Right lobe of liver (tissue), 6 donors: ENCODE measurements around the gene C16orf82. TPM values are rescaled to one million over a fixed set of nuclear protein-coding genes. Genes with fewer than 3 reads are reported as not detected.

Experiments
- ATAC-seq, 4 donors: fragments of 200-7000 bp; cut with Tn5 transposase; one replicate each; pipeline ENCODE4 v1.9.1; 2020; ENCODE audit warnings: mild to moderate bottlenecking in 4 of 4, moderate library complexity in 4 of 4
- DNase-seq, 3 donors: peaks; one replicate each; pipeline ENCODE4 v3.0.0-alpha.2; 2020
- H3K27ac ChIP-seq, 3 donors: fragments of 200-600 bp; one replicate each; pipeline ENCODE4 v1.8.0; 2022
- H3K27me3 ChIP-seq, 2 donors: fragments of 200-600 bp; one replicate each; pipeline ENCODE4 v1.8.0; 2022
- H3K36me3 ChIP-seq, 4 donors: fragments of 200-600 bp; sonication (generic) in 1 of 4; one replicate each; pipeline versions ENCODE4 v1.5.1 to v1.8.0; 2017 to 2022; ENCODE audit warnings: control low read depth in 1 of 4
- H3K4me1 ChIP-seq, 4 donors: fragments of 200-600 bp; sonication (generic) in 1 of 4; one replicate each; pipeline versions ENCODE4 v1.5.1 to v1.8.0; 2017 to 2022; ENCODE audit warnings: control low read depth in 1 of 4
- H3K4me3 ChIP-seq, 3 donors: fragments of 200-600 bp; one replicate each; pipeline ENCODE4 v1.8.0; 2022
- H3K9me3 ChIP-seq, 4 donors: fragments of 200-600 bp; sonication (generic) in 1 of 4; one replicate each; pipeline versions ENCODE4 v1.5.1 to v1.8.0; 2017 to 2022; ENCODE audit warnings: control low read depth in 1 of 4
- POLR2A ChIP-seq: fragments of 450-650 bp; IDR thresholded peaks from one replicate; pipeline ENCODE4 v1.6.1; 2017; ENCODE audit warnings: antibody characterized with exemption, mild to moderate bottlenecking
- WGBS: methylation state at CpG from one replicate; pipeline ENCODE4 v1.1.6; 2018; ENCODE audit warnings: low coverage, low lambda C conversion rate; ENCODE audit not compliant: insufficient coverage; ENCODE audit errors: missing lambda C conversion rate; 5-methylcytosine and 5-hydroxymethylcytosine counted together
- intact Hi-C, 2 donors: fragments of 100-400 bp; cut with DNase I; formaldehyde crosslinking; loops; one replicate each; pipeline versions ENCODE4 v1.11.2 to v1.14.1; 2022
- total RNA-seq, 6 experiments: library from RNA; depleted of rRNA in 2 of 6; stranded (reverse); fragments of >200 nt in 2 of 6; fragmentation: NEBNext Ultra II Directional in 3 of 6; extraction: Animal tissue kit (Norgen Biotek cat#: 25700) in 3 of 6; gene quantifications; one replicate each; pipeline versions ENCODE4 v1.1.0 to v1.2.4, GENCODE V29; 2016 to 2023
- TF ChIP-seq, protein P1 (sequence below), 4 donors: fragments of 200-600 bp in 3 of 4; fragments of 450-650 bp in 1 of 4; IDR thresholded peaks; one replicate each; pipeline versions ENCODE4 v1.5.1 to v1.8.0; 2016 to 2022; ENCODE audit warnings: antibody characterized with exemption in 4 of 4, mild to moderate bottlenecking in 2 of 4
- donor health status: DM: no; HTN: yes; CAD: no.
- donor health status: DM: no; HTN: no; CAD: no.
- donor health status: DM: no; HTN: no; CAD: no.
- donor health status: DM: no; HTN: yes; CAD: no.
- donor health status: DM: no; HTN: yes; CAD: no.

The C16orf82 gene
- total RNA-seq, 6 experiments from 2014 or later: not detected

DNA sequence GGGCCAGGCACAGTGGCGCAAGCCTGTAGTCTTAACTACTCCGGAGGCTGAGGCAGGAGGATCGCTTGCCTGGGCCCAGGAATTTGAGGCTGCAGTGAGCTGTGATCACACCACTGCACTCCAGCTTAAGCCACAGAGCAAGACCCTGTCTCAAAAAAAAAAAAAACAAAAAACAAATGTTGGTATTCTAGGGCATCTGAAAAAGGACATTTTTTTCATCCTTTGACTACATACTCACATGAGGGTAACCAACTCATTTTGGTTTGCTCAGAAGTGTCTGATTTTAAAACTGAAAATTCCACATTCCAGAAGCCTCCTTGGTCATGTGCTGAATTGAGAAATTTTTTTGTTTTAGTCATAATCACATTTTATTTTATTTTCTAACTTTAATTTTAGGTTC is 12.7 kb upstream of the C16orf82 start:
- intact Hi-C loops: no loop called here
- DNase-seq: no peak
- Histone ChIP-seq H3K4me3 (no peak overlapping the region), H3K27me3 (no peaks in the 10 kb centered on the region), H3K27ac (no peak overlapping the region), H3K9me3 (no peaks in the 10 kb centered on the region), H3K4me1 (no peaks in the 10 kb centered on the region), H3K36me3 (no peaks in the 10 kb centered on the region)
- TF ChIP-seq, protein P1, sequence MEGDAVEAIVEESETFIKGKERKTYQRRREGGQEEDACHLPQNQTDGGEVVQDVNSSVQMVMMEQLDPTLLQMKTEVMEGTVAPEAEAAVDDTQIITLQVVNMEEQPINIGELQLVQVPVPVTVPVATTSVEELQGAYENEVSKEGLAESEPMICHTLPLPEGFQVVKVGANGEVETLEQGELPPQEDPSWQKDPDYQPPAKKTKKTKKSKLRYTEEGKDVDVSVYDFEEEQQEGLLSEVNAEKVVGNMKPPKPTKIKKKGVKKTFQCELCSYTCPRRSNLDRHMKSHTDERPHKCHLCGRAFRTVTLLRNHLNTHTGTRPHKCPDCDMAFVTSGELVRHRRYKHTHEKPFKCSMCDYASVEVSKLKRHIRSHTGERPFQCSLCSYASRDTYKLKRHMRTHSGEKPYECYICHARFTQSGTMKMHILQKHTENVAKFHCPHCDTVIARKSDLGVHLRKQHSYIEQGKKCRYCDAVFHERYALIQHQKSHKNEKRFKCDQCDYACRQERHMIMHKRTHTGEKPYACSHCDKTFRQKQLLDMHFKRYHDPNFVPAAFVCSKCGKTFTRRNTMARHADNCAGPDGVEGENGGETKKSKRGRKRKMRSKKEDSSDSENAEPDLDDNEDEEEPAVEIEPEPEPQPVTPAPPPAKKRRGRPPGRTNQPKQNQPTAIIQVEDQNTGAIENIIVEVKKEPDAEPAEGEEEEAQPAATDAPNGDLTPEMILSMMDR (IDR thresholded peaks at IDR 0.05): no peak
- no peak for TF ChIP-seq POLR2A
- no peak for ATAC-seq
- WGBS: no CpG with 5 or more reads among the region's 3 CpGs

DNA sequence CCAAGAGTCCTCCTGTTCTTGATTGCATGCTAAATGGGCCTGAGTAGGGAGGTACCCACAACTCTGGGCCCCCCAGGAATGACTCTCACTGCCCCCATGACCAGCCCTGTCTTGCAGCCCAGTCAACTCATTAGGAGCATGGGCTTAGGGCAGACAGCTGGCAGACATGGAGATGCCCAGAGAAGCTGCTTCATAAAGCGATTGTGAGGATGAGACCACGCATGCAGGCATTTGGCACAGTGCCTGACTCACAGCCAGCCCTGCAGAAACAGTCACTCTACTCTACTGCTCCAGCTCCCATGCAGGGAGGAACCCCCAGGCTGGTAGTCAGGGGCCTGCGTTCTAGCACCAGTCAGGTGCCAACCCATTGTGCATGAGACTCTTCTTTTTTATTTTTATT is 8.4 kb upstream of the C16orf82 start:
- no peak for DNase-seq
- WGBS: 56% methylated on average over 3 of the region's 3 CpGs
- Histone ChIP-seq H3K4me1 (no peaks in the 10 kb centered on the region), H3K27me3 (no peaks in the 10 kb centered on the region), H3K9me3 (no peaks in the 10 kb centered on the region), H3K27ac (no peak overlapping the region), H3K36me3 (no peaks in the 10 kb centered on the region), H3K4me3 (no peak overlapping the region)
- no peak for ATAC-seq
- TF ChIP-seq, protein P1 (IDR thresholded peaks at IDR 0.05): no peak
- TF ChIP-seq POLR2A: no peak
- intact Hi-C loops: no loop called here

DNA sequence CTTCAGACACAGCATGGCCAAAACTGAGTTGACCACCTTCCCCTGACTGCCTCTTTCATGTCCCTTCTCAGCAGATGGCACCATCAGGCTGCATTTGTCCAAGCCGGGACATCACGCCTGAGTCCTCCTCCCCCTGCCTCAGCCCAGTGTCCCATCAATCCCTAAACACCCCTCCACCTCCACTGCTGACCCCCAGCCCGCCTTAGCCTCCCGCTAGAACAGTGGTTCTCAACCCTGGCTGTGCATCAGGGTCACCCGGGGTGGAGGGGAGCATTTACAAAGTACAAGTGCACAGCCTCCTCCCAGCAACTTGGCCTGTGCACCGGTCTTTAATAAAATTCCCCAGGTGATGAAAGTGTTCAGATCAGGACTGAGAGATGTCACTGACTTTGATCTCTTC is 4.0 kb downstream of the C16orf82 start:
- intact Hi-C loops: no loop called here
- H3K27me3 ChIP-seq: no peaks in the 10 kb centered on the region
- no peaks in the 10 kb centered on the region for H3K4me1 ChIP-seq
- H3K36me3 ChIP-seq: no peaks in the 10 kb centered on the region
- H3K9me3 ChIP-seq: no peaks in the 10 kb centered on the region
- TF ChIP-seq, protein P1 (IDR thresholded peaks at IDR 0.05): no peak
- no peak for TF ChIP-seq POLR2A
- 58% methylated on average over 5 of the region's 6 CpGs for WGBS
- H3K4me3 ChIP-seq: no peak overlapping the region
- ATAC-seq (no peak), DNase-seq (no peak)
- H3K27ac ChIP-seq: no peak overlapping the region

DNA sequence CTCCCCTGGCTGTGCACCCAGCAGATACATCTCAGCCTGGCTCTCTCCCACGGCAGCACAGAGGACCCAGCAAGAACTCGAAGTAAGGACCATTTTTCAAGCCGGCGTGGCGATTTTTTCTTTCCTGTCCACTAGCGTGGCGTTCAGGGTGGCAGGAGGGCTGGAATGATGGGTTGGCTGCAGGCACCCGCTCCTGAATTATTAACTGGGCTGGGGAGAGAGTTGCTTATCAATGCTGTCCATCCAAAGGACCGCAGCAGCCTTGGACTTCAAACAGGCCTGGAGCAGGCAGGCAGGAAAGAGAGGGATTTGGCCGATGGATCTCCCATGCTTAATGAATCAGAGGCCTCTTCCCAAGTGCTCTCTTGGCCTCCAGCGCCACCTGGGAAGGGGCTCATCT is 7.0 kb downstream of the C16orf82 start:
- DNase-seq (peak in 1 of 3 donors; percentile 27), ATAC-seq (no peak)
- intact Hi-C loops: no loop called here
- TF ChIP-seq POLR2A: no peak
- TF ChIP-seq, protein P1 (IDR thresholded peaks at IDR 0.05): no peak
- Histone ChIP-seq H3K9me3 (no peaks in the 10 kb centered on the region), H3K36me3 (no peaks in the 10 kb centered on the region), H3K27ac (no peak overlapping the region), H3K4me1 (no peaks in the 10 kb centered on the region), H3K27me3 (no peaks in the 10 kb centered on the region), H3K4me3 (no peak overlapping the region)
- WGBS: 78% methylated on average over 8 of the region's 11 CpGs

DNA sequence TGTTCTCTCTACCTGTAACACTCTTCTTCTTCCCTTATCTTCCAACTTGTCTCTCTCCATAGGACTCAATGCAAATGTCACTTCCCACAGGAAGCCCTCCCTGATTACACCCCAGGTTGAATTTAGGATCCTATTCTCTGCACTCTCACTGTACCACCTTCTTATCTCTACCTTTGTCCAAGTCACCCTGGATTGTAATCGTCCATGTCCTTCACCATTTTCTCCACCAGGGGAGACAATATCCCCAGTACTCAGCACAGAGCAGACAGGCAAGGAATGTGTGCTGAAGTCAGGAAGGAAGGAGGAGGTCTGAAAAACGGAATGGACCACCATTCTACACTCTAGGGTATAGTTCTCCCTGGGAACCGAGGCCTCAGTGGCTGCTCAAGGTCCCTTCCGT is 14.2 kb downstream of the C16orf82 start:
- 11% methylated on average over 4 of the region's 4 CpGs for WGBS
- peak in 1 of 4 donors; percentile 22 for ATAC-seq

More for the DNA sequence above, 14.2 kb downstream of the C16orf82 start:
- no peaks in the 10 kb centered on the region for H3K4me1 ChIP-seq
- intact Hi-C loops: no loop called here
- TF ChIP-seq POLR2A: no peak
- TF ChIP-seq, protein P1 (IDR thresholded peaks at IDR 0.05): peak in 3 of 4 donors; percentile 16 to 22 (median 18)
- H3K9me3 ChIP-seq: no peaks in the 10 kb centered on the region
- no peak for DNase-seq
- H3K27ac ChIP-seq: no peak overlapping the region
- no peak overlapping the region for H3K4me3 ChIP-seq
- H3K36me3 ChIP-seq: no peaks in the 10 kb centered on the region
- H3K27me3 ChIP-seq: no peaks in the 10 kb centered on the region
